H9 (cell line): Measurements from ENCODE around the gene ALX4. TPM values are rescaled to one million over a fixed set of nuclear protein-coding genes. Genes with fewer than 3 reads are reported as not detected.

ENCODE experiments used
- DNase-seq: peaks from one replicate; pipeline ENCODE4 v3.0.0-alpha.2; 2017
- H2AFZ ChIP-seq: one replicate; pipeline ENCODE4 v1.6.1; 2013; ENCODE audit warnings: mild to moderate bottlenecking, low read length, control low read depth, moderate library complexity
- H2AK5ac ChIP-seq: 2 replicates; pipeline ENCODE4 v1.6.1; 2013; ENCODE audit warnings: low read length, control low read depth, mixed read lengths; ENCODE audit not compliant: insufficient read length
- H2BK120ac ChIP-seq: one replicate; pipeline ENCODE4 v1.6.1; 2013; ENCODE audit warnings: low read depth, mild to moderate bottlenecking, low read length, control low read depth, inconsistent platforms; ENCODE audit not compliant: poor library complexity, severe bottlenecking
- H2BK12ac ChIP-seq: 2 replicates; pipeline ENCODE4 v1.6.1; 2013; ENCODE audit warnings: low read length, control low read depth, mixed read lengths, low read depth; ENCODE audit not compliant: insufficient read length
- H2BK15ac ChIP-seq: 2 replicates; pipeline ENCODE4 v1.6.1; 2013; ENCODE audit warnings: low read depth, low read length, control low read depth
- H2BK20ac ChIP-seq: one replicate; pipeline ENCODE4 v1.6.1; 2013; ENCODE audit warnings: low read depth, mild to moderate bottlenecking, low read length, control low read depth, inconsistent platforms; ENCODE audit not compliant: poor library complexity, severe bottlenecking
- H2BK5ac ChIP-seq: 2 replicates; pipeline ENCODE4 v1.6.1; 2013; ENCODE audit warnings: low read length, control low read depth, mixed read lengths; ENCODE audit not compliant: insufficient read length
- H3K14ac ChIP-seq: 2 replicates; pipeline ENCODE4 v1.6.1; 2013; ENCODE audit warnings: low read length, control low read depth; ENCODE audit not compliant: insufficient read depth
- H3K18ac ChIP-seq: 2 replicates; pipeline ENCODE4 v1.6.1; 2013; ENCODE audit warnings: low read depth, mild to moderate bottlenecking, mixed read lengths, low read length, control low read depth; ENCODE audit not compliant: insufficient read length
- H3K23ac ChIP-seq: 2 replicates; pipeline ENCODE4 v1.6.1; 2013; ENCODE audit warnings: low read length, control low read depth, mixed read lengths, low read depth; ENCODE audit not compliant: insufficient read length
- H3K23me2 ChIP-seq: 2 replicates; pipeline ENCODE4 v1.6.1; 2013; ENCODE audit warnings: low read depth, mild to moderate bottlenecking, mixed read lengths, low read length, control low read depth; ENCODE audit not compliant: insufficient read length, poor library complexity, severe bottlenecking
- H3K27ac ChIP-seq: 2 replicates; pipeline ENCODE4 v1.5.1; 2013; ENCODE audit warnings: low read length, control low read depth, mixed read lengths, low read depth; ENCODE audit not compliant: insufficient read length
- H3K27me3 ChIP-seq: 2 replicates; pipeline ENCODE4 v1.6.1; 2013; ENCODE audit warnings: low read length, control low read depth, inconsistent platforms; ENCODE audit not compliant: insufficient read depth
- H3K4ac ChIP-seq: 2 replicates; pipeline ENCODE4 v1.6.1; 2013; ENCODE audit warnings: low read depth, mild to moderate bottlenecking, control low read depth, inconsistent platforms, low read length, moderate library complexity
- H3K4me1 ChIP-seq: 2 replicates; pipeline ENCODE4 v1.6.1; 2013; ENCODE audit warnings: low read length, control low read depth, inconsistent platforms; ENCODE audit not compliant: insufficient read depth
- H3K4me2 ChIP-seq: 2 replicates; pipeline ENCODE4 v1.6.1; 2013; ENCODE audit warnings: low read length, control low read depth, mixed read lengths; ENCODE audit not compliant: insufficient read length, insufficient read depth
- H3K56ac ChIP-seq: 2 replicates; pipeline ENCODE4 v1.6.1; 2013; ENCODE audit warnings: low read depth, mild to moderate bottlenecking, mixed read lengths, low read length, control low read depth; ENCODE audit not compliant: insufficient read length
- H3K79me1 ChIP-seq: 2 replicates; pipeline ENCODE4 v1.6.1; 2013; ENCODE audit warnings: low read depth, mild to moderate bottlenecking, moderate library complexity, low read length, control low read depth, inconsistent platforms; ENCODE audit not compliant: insufficient read depth, poor library complexity, severe bottlenecking
- H3K79me2 ChIP-seq: 2 replicates; pipeline ENCODE4 v1.6.1; 2013; ENCODE audit warnings: low read length, control low read depth, inconsistent platforms; ENCODE audit not compliant: insufficient read depth
- H3K9ac ChIP-seq: 2 replicates; pipeline ENCODE4 v1.6.1; 2013; ENCODE audit warnings: low read length, control low read depth, mixed read lengths; ENCODE audit not compliant: insufficient read length; ENCODE audit errors: extremely low read depth
- H3K9me3 ChIP-seq: one replicate; pipeline ENCODE4 v1.6.1; 2013; ENCODE audit warnings: low read depth, low read length, inconsistent platforms; ENCODE audit not compliant: control insufficient read depth
- H3T11ph ChIP-seq: one replicate; pipeline ENCODE4 v1.6.1; 2013; ENCODE audit warnings: mild to moderate bottlenecking, low read length, control low read depth, inconsistent platforms
- H4K20me1 ChIP-seq: one replicate; pipeline ENCODE4 v1.6.1; 2013; ENCODE audit not compliant: control insufficient read depth, insufficient read length, insufficient read depth
- H4K5ac ChIP-seq: 2 replicates; pipeline ENCODE4 v1.6.1; 2013; ENCODE audit warnings: low read depth, mild to moderate bottlenecking, mixed read lengths, low read length, control low read depth; ENCODE audit not compliant: insufficient read length
- H4K8ac ChIP-seq: replicated peaks from 2 replicates; pipeline ENCODE4 v1.6.1; 2013; ENCODE audit warnings: low read length, control low read depth, mixed read lengths, low read depth; ENCODE audit not compliant: insufficient read length
- H4K91ac ChIP-seq: 2 replicates; pipeline ENCODE4 v1.6.1; 2013; ENCODE audit warnings: low read depth, mild to moderate bottlenecking, moderate library complexity, mixed read lengths, low read length, control low read depth; ENCODE audit not compliant: insufficient read length
- H3K27ac Mint-ChIP-seq, 3 experiments: 2 replicates in 2 of 3; 3 replicates in 1 of 3; pipeline ENCODE4 v1.8.0; 2020 to 2021; ENCODE audit warnings: mixed read lengths in 3 of 3, mild to moderate bottlenecking in 1 of 3, moderate library complexity in 1 of 3
- H3K27me3 Mint-ChIP-seq: 2 replicates; pipeline ENCODE4 v1.8.0; 2021; ENCODE audit warnings: low read depth, mild to moderate bottlenecking, moderate library complexity, mixed read lengths
- H3K36me3 Mint-ChIP-seq, 3 experiments: 2 replicates in 2 of 3; 3 replicates in 1 of 3; pipeline ENCODE4 v1.8.0; 2020 to 2021; ENCODE audit warnings: low read depth in 3 of 3, mixed read lengths in 3 of 3; ENCODE audit not compliant: insufficient read depth in 1 of 3
- H3K4me1 Mint-ChIP-seq, 2 experiments: 2 replicates each; pipeline ENCODE4 v1.8.0; 2020; ENCODE audit warnings: mixed read lengths in 2 of 2
- H3K4me3 Mint-ChIP-seq, 2 experiments: 2 replicates in 1 of 2; 3 replicates in 1 of 2; pipeline ENCODE4 v1.8.0; 2020 to 2021; ENCODE audit warnings: mild to moderate bottlenecking in 2 of 2, mixed read lengths in 2 of 2, moderate library complexity in 1 of 2
- H3K9me3 Mint-ChIP-seq, 2 experiments: 2 replicates in 1 of 2; 3 replicates in 1 of 2; pipeline ENCODE4 v1.8.0; 2020; ENCODE audit warnings: mild to moderate bottlenecking in 2 of 2, mixed read lengths in 2 of 2, moderate library complexity in 1 of 2
- WGBS: extraction: QIAGEN DNeasy Blood & Tissue Kit; methylation state at CpG from one replicate; pipeline ENCODE4 v1.1.7; 2013; ENCODE audit warnings: missing lambda C conversion rate, low lambda C conversion rate, mixed read lengths; ENCODE audit not compliant: insufficient read length; ENCODE audit errors: extremely low coverage; 5-methylcytosine and 5-hydroxymethylcytosine counted together
- total RNA-seq: library from RNA; stranded (reverse); gene quantifications from 2 replicates; pipeline ENCODE4 v1.2.1, GENCODE V29; 2021
- TF ChIP-seq, protein P1 (sequence below): fragments of 200-600 bp; sonication (generic); conservative IDR thresholded peaks from 3 replicates; pipeline ENCODE4 v1.8.0; 2021; ENCODE audit warnings: antibody characterized with exemption, mild to moderate bottlenecking

Gene ALX4
- total RNA-seq, 1 experiment from 2014 or later, result not detected

DNA sequence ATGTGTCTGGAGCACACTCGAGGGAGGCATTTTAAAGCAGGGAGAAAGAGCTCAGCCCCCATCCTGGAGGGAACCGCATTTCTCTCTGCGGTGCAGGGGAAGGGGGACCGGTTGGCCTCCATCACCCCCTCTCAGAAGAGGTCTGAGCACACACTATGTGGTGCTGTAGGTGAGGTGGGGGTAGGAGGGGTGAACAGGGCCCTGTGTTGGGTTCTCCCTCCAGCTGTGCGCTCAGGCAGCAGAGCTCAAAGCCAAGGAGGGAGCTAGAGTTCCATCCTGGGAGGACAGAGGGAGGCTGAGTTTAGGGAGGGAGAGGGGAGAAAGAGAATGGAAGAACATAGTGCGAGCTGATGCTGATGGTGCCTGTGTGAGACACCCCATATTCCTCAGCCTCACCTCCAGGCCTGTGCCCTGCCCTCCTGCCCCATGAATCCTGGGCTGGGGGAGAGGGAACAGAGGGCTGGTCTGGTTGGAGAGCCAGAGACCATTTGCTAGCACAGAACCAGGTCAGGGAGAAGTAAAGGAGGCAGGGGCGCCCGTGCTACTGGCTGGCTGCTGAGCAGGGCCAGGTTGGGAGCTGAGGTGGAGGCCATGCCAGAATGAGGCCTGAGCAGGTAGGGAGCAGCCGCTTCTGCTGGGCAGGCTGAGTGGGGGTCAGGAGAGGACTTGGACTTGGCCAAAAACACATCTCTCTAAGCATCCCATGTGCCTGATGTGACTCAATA is 43.7 kb downstream of the ALX4 start:
- Histone ChIP-seq H2BK12ac (no peak overlapping the region), H4K91ac (no peak overlapping the region), H3K56ac (no peak overlapping the region), H3T11ph (no peak overlapping the region), H4K5ac (no peak overlapping the region), H2BK5ac (no peak overlapping the region), H2BK120ac (no peak overlapping the region), H2AFZ (no peak overlapping the region), H3K23ac (no peak overlapping the region), H3K4me2 (no peak overlapping the region), H2BK20ac (no peak overlapping the region), H3K23me2 (no peaks in the 10 kb centered on the region), H3K79me1 (no peaks in the 10 kb centered on the region), H3K14ac (peak overlapping the region; percentile 34; the same call in 1 of the 2 replicates), H4K20me1 (no peaks in the 10 kb centered on the region), H2AK5ac (no peak overlapping the region), H3K9me3 (no peaks in the 10 kb centered on the region), H3K4ac (no peak overlapping the region), H3K27ac (no peak overlapping the region), H3K9ac (no peak overlapping the region), H3K79me2 (no peaks in the 10 kb centered on the region), H3K18ac (no peak overlapping the region), H3K4me1 (no peaks in the 10 kb centered on the region), H2BK15ac (no peak overlapping the region), H4K8ac (no peak overlapping the region), H3K27me3 (no peaks in the 10 kb centered on the region)
- Mint-ChIP-seq H3K36me3 (no peaks in the 10 kb centered on the region), H3K4me1 (peaks cover 3 to 19% of the 10 kb centered on the region in 2 experiments), H3K4me3 (no peak overlapping the region), H3K27ac (no peak overlapping the region), H3K27me3 (peaks cover 7% of the 10 kb centered on the region), H3K9me3 (no peaks in the 10 kb centered on the region)
- DNase-seq, result no peak
- WGBS, result no CpG with 5 or more reads among the region's 9 CpGs
- TF ChIP-seq, protein P1, sequence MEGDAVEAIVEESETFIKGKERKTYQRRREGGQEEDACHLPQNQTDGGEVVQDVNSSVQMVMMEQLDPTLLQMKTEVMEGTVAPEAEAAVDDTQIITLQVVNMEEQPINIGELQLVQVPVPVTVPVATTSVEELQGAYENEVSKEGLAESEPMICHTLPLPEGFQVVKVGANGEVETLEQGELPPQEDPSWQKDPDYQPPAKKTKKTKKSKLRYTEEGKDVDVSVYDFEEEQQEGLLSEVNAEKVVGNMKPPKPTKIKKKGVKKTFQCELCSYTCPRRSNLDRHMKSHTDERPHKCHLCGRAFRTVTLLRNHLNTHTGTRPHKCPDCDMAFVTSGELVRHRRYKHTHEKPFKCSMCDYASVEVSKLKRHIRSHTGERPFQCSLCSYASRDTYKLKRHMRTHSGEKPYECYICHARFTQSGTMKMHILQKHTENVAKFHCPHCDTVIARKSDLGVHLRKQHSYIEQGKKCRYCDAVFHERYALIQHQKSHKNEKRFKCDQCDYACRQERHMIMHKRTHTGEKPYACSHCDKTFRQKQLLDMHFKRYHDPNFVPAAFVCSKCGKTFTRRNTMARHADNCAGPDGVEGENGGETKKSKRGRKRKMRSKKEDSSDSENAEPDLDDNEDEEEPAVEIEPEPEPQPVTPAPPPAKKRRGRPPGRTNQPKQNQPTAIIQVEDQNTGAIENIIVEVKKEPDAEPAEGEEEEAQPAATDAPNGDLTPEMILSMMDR, result no peak
